HEK293 (cell line): Measurements from ENCODE around the gene RPUSD1.

Source experiments
- CTCF ChIA-PET: fragments of 350-600 bp; formaldehyde crosslinking; extraction: SDS; loops from one replicate; lab custom pipeline; 2021; ENCODE audit warnings: antibody characterized with exemption; lab: Yijun Ruan, JAX
- POLR2A ChIA-PET: fragments of 300-600 bp; formaldehyde crosslinking; extraction: SDS; loops from one replicate; lab custom pipeline; 2020; ENCODE audit warnings: antibody characterized with exemption, inconsistent platforms; lab: Yijun Ruan, JAX
- H3K27ac ChIP-seq: fragments of 200-500 bp; sonication (Bioruptor generic); 2 replicates; pipeline ENCODE4 v1.5.1; 2014; ENCODE audit warnings: low read depth, low read length, control low read depth, inconsistent platforms; ENCODE audit errors: extremely low read depth
- H3K36me3 ChIP-seq, 2 experiments: fragments of 200-500 bp in 1 of 2; sonication (Bioruptor generic) in 1 of 2; 1 replicate in 1 of 2; 2 replicates in 1 of 2; pipeline ENCODE4 v1.5.1; 2014 to 2017; ENCODE audit warnings: inconsistent platforms in 2 of 2, low read length in 2 of 2; ENCODE audit not compliant: control insufficient read depth in 2 of 2, insufficient read depth in 1 of 2
- H3K4me1 ChIP-seq: fragments of 200-500 bp; sonication (Bioruptor generic); 2 replicates; pipeline ENCODE4 v1.5.1; 2014; ENCODE audit warnings: mild to moderate bottlenecking, low read length, inconsistent platforms; ENCODE audit not compliant: control insufficient read depth, insufficient read depth
- H3K4me3 ChIP-seq: 2 replicates; pipeline ENCODE4 v1.5.1; 2011; ENCODE audit warnings: low read depth, mild to moderate bottlenecking, control low read depth, low read length, moderate library complexity
- H3K9me3 ChIP-seq: fragments of 200-500 bp; sonication (Bioruptor generic); 2 replicates; pipeline ENCODE4 v1.5.1; 2014; ENCODE audit warnings: low read depth, low read length, inconsistent platforms; ENCODE audit not compliant: control insufficient read depth, insufficient read depth
- GLIS2 ChIP-seq: fragments of 450-650 bp; formaldehyde crosslinking; IDR thresholded peaks from 2 replicates; pipeline ENCODE4 v1.5.1; 2016; ENCODE audit warnings: missing biosample characterization, missing genetic modification characterization
- HIC1 ChIP-seq: fragments of 450-650 bp; formaldehyde crosslinking; IDR thresholded peaks from 2 replicates; pipeline ENCODE4 v1.5.1; 2016; ENCODE audit warnings: missing biosample characterization, missing genetic modification characterization
- PRDM1 ChIP-seq: fragments of 450-650 bp; formaldehyde crosslinking; IDR thresholded peaks from 2 replicates; pipeline ENCODE4; 2016; ENCODE audit warnings: missing biosample characterization, missing genetic modification characterization
- SCRT1 ChIP-seq: fragments of 450-650 bp; formaldehyde crosslinking; IDR thresholded peaks from 2 replicates; pipeline ENCODE4 v1.5.1; 2016; ENCODE audit warnings: missing biosample characterization, missing genetic modification characterization, borderline replicate concordance
- SP2 ChIP-seq: fragments of 450-650 bp; formaldehyde crosslinking; IDR thresholded peaks from 2 replicates; pipeline ENCODE4 v1.5.1; 2016; ENCODE audit warnings: missing biosample characterization, missing genetic modification characterization
- SP7 ChIP-seq: fragments of 450-650 bp; formaldehyde crosslinking; IDR thresholded peaks from 2 replicates; pipeline ENCODE4 v1.5.1; 2016; ENCODE audit warnings: missing biosample characterization, missing genetic modification characterization
- ZBTB10 ChIP-seq: fragments of 450-650 bp; formaldehyde crosslinking; IDR thresholded peaks from 2 replicates; pipeline ENCODE4 v1.5.1; 2016; ENCODE audit warnings: missing biosample characterization, missing genetic modification characterization
- ZNF132 ChIP-seq: fragments of 450-650 bp; formaldehyde crosslinking; IDR thresholded peaks from 2 replicates; pipeline ENCODE4 v1.5.1; 2017; ENCODE audit warnings: missing biosample characterization, missing genetic modification characterization, borderline replicate concordance
- ZNF18 ChIP-seq: fragments of 450-650 bp; formaldehyde crosslinking; IDR thresholded peaks from 2 replicates; pipeline ENCODE4 v1.5.1; 2016; ENCODE audit warnings: missing biosample characterization, missing genetic modification characterization
- ZNF202 ChIP-seq: fragments of 450-650 bp; formaldehyde crosslinking; IDR thresholded peaks from 2 replicates; pipeline ENCODE4 v1.5.1; 2016; ENCODE audit warnings: missing biosample characterization, missing genetic modification characterization, borderline replicate concordance
- ZNF24 ChIP-seq: fragments of 450-650 bp; formaldehyde crosslinking; IDR thresholded peaks from 2 replicates; pipeline ENCODE4 v1.5.1; 2016; ENCODE audit warnings: missing biosample characterization, missing genetic modification characterization
- ZNF341 ChIP-seq: fragments of 450-650 bp; formaldehyde crosslinking; IDR thresholded peaks from 2 replicates; pipeline ENCODE4; 2016; ENCODE audit warnings: low read depth, missing biosample characterization, missing genetic modification characterization
- ZNF366 ChIP-seq: fragments of 450-650 bp; formaldehyde crosslinking; conservative IDR thresholded peaks from 2 replicates; pipeline ENCODE4 v1.5.1; 2016; ENCODE audit warnings: missing biosample characterization, missing genetic modification characterization
- ZNF610 ChIP-seq: fragments of 450-650 bp; formaldehyde crosslinking; IDR thresholded peaks from 2 replicates; pipeline ENCODE4 v1.5.1; 2016; ENCODE audit warnings: missing biosample characterization, missing genetic modification characterization, borderline replicate concordance
- ZNF664 ChIP-seq: fragments of 450-650 bp; formaldehyde crosslinking; IDR thresholded peaks from 2 replicates; pipeline ENCODE4 v1.5.1; 2016; ENCODE audit warnings: missing biosample characterization, missing genetic modification characterization
- ZSCAN16 ChIP-seq: fragments of 450-650 bp; formaldehyde crosslinking; IDR thresholded peaks from 2 replicates; pipeline ENCODE4 v1.5.1; 2016; ENCODE audit warnings: missing biosample characterization, missing genetic modification characterization
- TF ChIP-seq, protein P1 (sequence below): fragments of 450-650 bp; formaldehyde crosslinking; IDR thresholded peaks from 2 replicates; pipeline ENCODE4 v1.5.1; 2016; ENCODE audit warnings: missing biosample characterization, missing genetic modification characterization
- TF ChIP-seq, protein P2 (sequence below): fragments of 450-650 bp; formaldehyde crosslinking; IDR thresholded peaks from 2 replicates; pipeline ENCODE4 v1.5.1; 2016; ENCODE audit warnings: missing biosample characterization, missing genetic modification characterization

The RPUSD1 gene

GRCh38 chr16:778909-779527 is 9.2 kb downstream of the RPUSD1 start:
- POLR2A ChIA-PET, result interaction anchor here (1.6 kb wide), 1 partner anchor 9 kb away, joined by 5 read pairs; the partner anchor contains the start of genes CHTF18 and RPUSD1

DNA sequence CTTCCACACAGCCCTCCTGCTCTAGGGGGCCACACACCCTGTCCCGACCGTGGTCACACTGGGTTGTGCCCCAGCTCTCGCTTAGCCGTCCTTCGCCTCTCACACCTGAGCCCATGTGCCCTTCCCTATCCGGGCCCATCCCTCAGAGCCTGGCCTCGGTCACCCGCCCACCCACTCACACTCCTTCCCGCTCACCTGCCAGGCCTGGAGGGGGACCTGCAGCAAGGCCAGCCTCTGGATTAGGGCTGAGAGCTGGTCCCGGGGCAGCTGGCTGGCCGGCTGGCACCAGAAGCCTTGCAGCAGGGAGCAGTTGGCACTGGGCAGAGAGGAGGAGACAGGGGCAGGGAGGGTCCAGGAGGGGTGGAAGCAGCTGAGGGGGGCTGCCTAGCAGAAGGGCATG is 9.7 kb downstream of the RPUSD1 start:
- no peak overlapping the region for H3K27ac ChIP-seq
- H3K4me3 ChIP-seq, result no peak overlapping the region
- POLR2A ChIA-PET, result interaction anchor here (1.6 kb wide), 1 partner anchor 10 kb away, joined by 5 read pairs; the partner anchor contains the start of genes CHTF18 and RPUSD1
- no peaks in the 10 kb centered on the region for H3K36me3 ChIP-seq
- H3K9me3 ChIP-seq, result no peaks in the 10 kb centered on the region
- TF ChIP-seq SCRT1 (tag by site-specific recombination) (no peak), HIC1 (tag by site-specific recombination) (peak; percentile 68; the same call in 1 of the 2 replicates), ZNF341 (tag by site-specific recombination) (0 out of 2 replicates have a peak, but pooled peaks have one; percentile 21), GLIS2 (tag by site-specific recombination) (peak; percentile 50; the same call in 1 of the 2 replicates), SP7 (no peak), SP2 (tag by site-specific recombination) (peak; percentile 30; the same call in 1 of the 2 replicates)
- TF ChIP-seq, protein P1, sequence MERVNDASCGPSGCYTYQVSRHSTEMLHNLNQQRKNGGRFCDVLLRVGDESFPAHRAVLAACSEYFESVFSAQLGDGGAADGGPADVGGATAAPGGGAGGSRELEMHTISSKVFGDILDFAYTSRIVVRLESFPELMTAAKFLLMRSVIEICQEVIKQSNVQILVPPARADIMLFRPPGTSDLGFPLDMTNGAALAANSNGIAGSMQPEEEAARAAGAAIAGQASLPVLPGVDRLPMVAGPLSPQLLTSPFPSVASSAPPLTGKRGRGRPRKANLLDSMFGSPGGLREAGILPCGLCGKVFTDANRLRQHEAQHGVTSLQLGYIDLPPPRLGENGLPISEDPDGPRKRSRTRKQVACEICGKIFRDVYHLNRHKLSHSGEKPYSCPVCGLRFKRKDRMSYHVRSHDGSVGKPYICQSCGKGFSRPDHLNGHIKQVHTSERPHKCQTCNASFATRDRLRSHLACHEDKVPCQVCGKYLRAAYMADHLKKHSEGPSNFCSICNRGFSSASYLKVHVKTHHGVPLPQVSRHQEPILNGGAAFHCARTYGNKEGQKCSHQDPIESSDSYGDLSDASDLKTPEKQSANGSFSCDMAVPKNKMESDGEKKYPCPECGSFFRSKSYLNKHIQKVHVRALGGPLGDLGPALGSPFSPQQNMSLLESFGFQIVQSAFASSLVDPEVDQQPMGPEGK (tag by site-specific recombination), result no peak
- TF ChIP-seq, all 188 proteins: peak for 4
- CTCF ChIA-PET, result no interaction called here
- no peaks in the 10 kb centered on the region for H3K4me1 ChIP-seq

More at GRCh38 chr16:778909-779527, 9.2 kb downstream of the RPUSD1 start:
- TF ChIP-seq ZNF664 (tag by site-specific recombination) (0 out of 2 replicates have a peak, but pooled peaks have one; percentile 19), ZSCAN16 (tag by site-specific recombination) (peak; percentile 85; the same call in 1 of the 2 replicates), ZNF366 (peak; percentile 98), ZNF202 (tag by site-specific recombination) (no peak), PRDM1 (peak; percentile 100), ZNF24 (peak; percentile 100), ZNF132 (tag by site-specific recombination) (no peak)
- TF ChIP-seq, protein P2, sequence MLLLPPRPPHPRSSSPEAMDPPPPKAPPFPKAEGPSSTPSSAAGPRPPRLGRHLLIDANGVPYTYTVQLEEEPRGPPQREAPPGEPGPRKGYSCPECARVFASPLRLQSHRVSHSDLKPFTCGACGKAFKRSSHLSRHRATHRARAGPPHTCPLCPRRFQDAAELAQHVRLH (tag by site-specific recombination), result peak; percentile 76; the same call in 1 of the 2 replicates
- Histone ChIP-seq H3K36me3 (no peaks in the 10 kb centered on the region), H3K4me3 (no peak overlapping the region), H3K9me3 (no peaks in the 10 kb centered on the region), H3K27ac (no peak overlapping the region), H3K4me1 (no peaks in the 10 kb centered on the region)
- CTCF ChIA-PET, result no interaction called here

GRCh38 chr16:777826-778225 is 10.4 kb downstream of the RPUSD1 start:
- no peaks in the 10 kb centered on the region for H3K36me3 ChIP-seq
- H3K4me3 ChIP-seq, result no peak overlapping the region
- no peaks in the 10 kb centered on the region for H3K4me1 ChIP-seq
- ChIA-PET POLR2A (interaction anchor here (1.6 kb wide), 1 partner anchor 10 kb away, joined by 5 read pairs; the partner anchor contains the start of genes CHTF18 and RPUSD1), CTCF (interaction anchor here (1.5 kb wide), 1 partner anchor 66 kb away, joined by 5 read pairs; no protein-coding TSS in a partner anchor)
- H3K9me3 ChIP-seq, result no peaks in the 10 kb centered on the region
- TF ChIP-seq ZNF610 (no peak), ZBTB10 (tag by site-specific recombination) (no peak), ZNF18 (tag by site-specific recombination) (peak; percentile 75)
- no peak overlapping the region for H3K27ac ChIP-seq
